Head of caudate nucleus (tissue), 42 donors: ENCODE measurements around the gene PIGU.
A peak's percentile ranks its signal among the peaks of the same experiment; 100 is the strongest.

Experiments used
- DNase-seq, 42 donors: peaks; one replicate each; pipeline versions ENCODE4 v3.0.0 to v3.0.0-alpha.2; 2020 to 2021; ENCODE audit warnings: mixed read lengths in 7 of 42
- intact Hi-C: fragments of 100-400 bp; cut with DNase I; formaldehyde crosslinking; loops from one replicate; pipeline ENCODE4 v1.15.0; 2022

PIGU gene

DNA sequence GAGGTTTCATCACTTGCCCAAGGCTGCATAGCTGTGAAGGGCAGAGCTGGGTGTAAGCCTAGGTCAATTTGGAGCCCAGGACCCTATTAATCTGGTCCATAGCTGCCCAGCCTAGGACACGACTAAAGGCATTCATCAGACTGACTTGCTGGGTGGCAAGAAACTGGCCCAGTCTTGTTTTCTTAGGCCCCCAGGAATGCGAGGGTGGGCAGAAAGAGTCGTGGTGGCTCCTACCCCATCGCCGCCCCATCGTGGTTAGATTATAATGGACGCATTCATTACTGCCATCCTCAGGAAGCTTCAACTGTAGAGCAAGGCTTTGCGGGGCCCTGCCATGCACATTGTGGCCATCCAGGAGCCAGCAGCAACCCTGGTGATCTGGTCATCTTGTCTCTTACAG lies 144.6 kb downstream of the PIGU start:
- intact Hi-C loops = no loop called here
- DNase-seq = peak in 7 of 42 donors; percentile 10 to 43 (median 25)

DNA sequence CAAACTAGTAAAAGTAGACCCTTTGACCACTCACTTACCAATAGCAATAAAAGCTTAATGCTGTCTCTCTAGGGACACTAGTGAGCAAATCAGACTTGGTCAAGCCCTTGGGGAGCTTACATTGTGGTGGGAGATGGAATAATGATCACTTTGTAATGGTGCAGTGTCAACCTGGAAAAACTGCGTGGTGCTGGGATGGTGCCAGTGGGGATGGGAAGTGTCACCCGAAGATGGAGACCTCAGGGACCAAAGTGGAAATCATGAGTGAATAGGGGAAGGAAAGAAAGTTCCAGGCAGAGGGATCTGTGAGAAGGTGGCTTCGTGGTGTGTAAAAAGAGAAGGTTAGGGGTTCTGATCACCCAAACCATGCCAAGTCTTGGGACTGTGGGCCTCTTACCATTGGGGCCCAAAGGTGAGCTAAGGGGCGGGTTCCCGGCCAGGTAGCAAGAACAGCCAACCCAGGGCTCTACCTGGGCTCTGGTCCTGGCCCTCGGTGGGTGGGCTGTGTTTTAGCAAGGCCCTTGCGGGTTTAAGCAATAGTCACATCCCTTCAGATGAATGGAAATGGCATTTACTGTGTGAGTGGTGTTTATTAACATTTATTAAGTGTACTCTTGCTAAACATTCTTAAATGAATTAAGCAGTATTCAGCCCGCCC lies 145.2 kb downstream of the PIGU start:
- DNase-seq = peak in 7 of 42 donors; percentile 2 to 29 (median 12)
- intact Hi-C loops = no loop called here

DNA sequence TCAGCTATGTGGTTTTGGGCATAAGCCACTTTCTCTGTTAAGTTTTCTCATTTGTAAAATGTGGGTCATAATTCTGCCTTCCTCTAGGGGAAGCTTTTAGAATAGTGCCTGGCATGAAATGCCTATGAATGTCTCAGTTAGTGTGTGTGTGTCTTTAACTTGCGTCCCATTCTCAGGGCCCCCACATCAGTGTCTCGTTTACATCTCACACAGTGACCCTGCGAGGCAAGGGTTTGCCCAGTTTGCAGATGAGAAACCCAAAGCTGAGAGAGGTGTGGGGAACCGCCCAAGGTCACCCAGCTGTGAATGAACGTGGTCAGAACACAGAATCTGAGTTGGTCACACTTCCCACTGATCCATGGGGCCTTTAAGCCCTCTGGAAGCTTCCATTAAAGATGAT lies 146.6 kb downstream of the PIGU start:
- intact Hi-C loops = no loop called here
- peak in 7 of 42 donors; percentile 1 to 28 (median 11) for DNase-seq

DNA sequence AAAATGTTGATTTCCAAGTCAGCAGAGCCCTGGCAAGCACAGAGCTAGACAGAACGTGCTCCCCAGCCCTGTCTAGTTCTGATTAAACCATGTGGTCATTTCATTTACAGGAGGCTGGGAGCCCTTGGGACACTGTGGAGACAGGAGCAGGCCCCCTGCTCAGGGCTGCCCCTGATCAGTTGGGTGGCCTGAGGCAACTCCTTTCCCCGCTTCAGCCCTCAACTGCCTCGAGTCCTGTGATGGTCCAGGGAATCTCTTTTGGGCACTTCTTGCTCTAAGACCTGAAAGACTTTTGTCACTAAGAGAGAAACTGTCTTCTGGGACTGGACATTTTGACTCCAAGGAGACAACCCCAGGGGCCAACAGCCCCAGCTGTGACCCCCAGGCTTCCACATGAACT lies 147.2 kb downstream of the PIGU start:
- intact Hi-C loops = no loop called here
- DNase-seq = peak in 7 of 42 donors; percentile 2 to 32 (median 15)

DNA sequence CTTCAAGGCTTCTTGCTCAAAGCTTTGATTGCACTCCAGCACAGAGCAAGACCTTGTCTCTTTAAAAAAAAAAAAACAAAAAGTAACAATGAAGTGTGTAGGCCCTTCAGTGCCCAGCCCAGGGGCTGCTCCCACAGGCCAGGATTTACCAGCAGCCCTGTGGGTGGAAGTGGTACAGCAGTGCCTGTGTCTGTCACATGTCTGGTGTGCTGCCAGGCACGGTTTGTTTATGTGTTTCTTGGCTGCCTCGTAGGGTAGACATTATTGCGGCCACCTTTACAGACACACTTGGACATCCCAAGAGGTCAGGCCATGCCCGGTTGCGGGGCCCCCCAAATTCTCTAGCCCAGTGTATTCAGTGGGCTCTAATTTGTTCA lies 148.0 kb downstream of the PIGU start:
- DNase-seq = peak in 35 of 42 donors; percentile 39 to 85 (median 63)

DNA sequence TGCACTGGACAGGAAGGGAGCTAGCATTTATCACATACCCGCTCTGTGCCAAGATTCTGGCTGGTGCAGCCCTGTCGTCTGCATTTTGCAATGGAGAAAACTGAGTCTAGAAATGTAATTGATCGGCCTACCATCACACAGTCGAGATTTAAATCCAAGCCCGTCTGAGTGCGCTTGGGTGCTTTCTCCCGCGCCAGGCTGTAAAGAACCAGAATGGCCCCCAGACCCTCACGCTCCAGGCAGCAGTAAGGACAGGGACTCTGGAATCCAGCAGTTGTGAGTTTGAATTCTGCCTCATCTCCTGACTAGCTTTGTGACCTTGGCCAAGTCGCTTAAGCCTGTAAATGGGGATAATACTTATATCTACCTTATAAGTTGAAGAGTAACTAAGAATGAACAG lies 149.9 kb downstream of the PIGU start:
- DNase-seq = peak in 5 of 42 donors; percentile 7 to 33 (median 13)
- intact Hi-C loops = no loop called here

More for the DNA sequence above, 148.0 kb downstream of the PIGU start:
- intact Hi-C loops = no loop called here

DNA sequence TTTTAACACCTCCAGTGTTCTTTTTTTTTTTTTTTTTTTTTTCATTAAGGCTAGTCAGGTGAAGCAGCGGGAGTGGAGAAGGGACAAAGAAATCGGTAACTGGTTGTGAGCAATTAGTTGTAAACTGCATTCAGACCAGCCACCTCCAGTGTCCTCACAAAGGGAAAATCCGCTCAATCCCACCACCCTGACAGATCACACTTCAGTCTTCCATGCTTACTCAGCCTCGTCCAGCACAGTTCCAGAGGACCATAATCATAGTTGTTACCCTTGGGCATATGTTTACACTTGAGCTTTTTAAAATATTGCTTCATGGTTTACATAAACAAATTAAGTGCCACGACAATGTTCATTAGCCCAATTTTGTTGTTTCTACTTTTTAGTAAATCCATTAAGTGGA lies 150.4 kb downstream of the PIGU start:
- intact Hi-C loops = no loop called here
- peak in 3 of 42 donors; percentile 10 to 35 (median 11) for DNase-seq

DNA sequence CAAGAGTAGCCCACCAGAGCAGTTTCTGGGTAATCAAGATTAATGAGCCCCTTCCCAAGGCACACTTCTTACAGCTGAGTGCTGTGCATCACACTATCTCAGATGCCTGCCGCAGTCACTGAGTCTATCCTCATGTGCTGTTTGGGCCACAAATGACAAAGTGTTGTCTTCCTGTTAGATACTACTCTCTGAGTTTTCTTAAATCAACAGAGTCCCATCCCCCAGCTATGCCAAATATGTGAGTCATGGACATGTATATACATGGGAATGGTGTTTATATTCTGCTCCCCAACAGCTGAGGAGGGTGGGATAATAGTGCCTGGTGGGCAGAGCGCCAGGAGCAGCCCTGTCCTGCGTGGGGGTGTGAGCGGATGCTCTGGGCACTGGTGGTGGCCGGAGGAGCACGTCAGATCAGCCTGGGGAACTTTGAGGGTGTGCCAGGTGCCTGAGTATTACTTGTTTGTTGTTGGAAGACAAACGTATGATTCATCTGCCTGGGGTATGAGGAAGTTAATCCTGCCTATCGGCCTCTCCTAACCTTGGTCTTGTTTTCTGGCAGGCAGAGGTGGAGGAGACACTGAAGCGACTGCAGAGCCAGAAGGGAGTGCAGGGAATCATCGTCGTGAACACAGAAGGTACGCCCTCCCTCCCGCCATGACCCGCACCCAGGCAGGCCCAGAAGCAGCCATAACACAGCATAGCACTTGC lies 151.0 kb downstream of the PIGU start:
- intact Hi-C loops = no loop called here
- DNase-seq = peak in 27 of 42 donors; percentile 16 to 74 (median 49)

DNA sequence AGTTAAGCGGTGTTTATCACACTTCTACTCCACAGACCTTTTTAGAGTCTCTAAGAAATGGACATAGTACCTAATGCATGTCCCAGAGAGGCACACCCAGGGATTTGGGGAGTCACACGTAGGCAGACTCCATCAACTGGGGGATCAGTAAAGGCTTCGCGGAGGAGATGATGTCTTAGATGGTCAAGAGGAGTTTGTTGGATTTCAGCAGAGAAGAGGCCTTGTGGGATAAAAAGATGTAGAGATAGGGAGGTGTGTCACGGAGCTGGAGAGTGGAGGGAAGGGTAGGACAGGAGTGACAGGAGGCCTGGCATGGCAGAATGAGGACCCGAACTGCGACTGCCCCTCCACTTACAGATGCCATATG lies 151.6 kb downstream of the PIGU start:
- peak in 2 of 42 donors; percentile 24 to 39 for DNase-seq
- intact Hi-C loops = no loop called here

DNA sequence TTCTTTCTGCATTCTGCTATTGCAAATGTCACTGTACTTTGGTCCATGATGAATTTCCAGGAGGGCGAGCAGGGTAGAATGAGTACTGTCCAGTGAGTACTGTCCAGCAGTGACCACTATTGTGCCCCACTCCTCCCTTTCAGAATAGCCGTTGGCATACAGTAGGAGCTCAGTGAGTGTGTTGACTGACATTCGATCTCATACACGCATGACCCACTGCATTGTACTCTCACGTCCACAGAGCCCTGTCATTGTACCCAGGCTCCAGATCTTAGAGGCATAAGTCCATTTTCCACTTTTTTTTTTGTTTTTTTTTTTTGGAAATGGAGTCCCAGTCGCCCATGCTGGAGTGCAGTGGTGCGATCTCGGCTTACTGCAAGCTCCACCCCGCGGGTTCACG lies 152.5 kb downstream of the PIGU start:
- intact Hi-C loops = no loop called here
- DNase-seq = peak in 6 of 42 donors; percentile 17 to 57 (median 40)

DNA sequence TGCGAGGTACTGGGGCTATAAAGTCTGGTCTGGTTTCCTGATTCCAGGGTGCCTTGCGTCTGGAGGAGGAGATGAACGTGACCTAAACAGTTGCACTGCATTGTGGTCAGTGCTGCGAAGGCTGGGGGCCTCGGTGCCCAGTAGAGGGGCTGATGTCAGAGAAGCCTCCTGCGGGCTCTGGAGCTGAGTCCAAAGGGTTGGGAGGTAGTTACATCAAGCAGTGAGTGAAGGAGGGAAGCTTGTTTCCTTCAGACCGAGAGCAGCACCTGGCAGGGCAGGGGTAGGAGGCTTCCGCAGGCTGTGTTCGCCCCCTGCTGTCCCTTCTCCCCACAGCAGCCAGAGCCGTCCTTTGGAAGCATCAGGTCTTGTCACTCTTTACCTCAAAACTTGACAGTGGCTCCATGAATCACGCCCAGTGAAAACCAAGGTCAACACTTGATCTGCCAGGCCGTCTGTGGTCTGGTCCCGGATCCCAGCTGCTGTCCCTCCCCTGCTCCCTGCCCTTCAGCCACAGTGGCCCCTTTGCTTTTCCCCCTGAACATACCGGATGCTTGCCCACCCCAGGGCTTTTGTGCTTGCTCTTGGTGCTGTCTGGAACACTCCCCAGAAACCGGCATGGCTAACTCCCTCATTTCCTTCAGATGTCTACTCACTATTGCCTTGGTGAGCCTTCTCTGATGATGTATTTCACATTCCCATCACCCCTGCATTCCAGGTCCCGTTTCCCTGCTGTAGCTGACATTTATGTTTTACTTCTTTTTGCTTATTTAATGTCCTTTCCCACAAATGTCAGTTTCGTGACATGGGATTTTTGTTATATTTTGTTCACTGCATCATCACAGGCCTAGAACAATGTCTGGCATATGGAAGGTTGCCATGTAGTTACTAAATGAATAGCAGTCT lies 153.7 kb downstream of the PIGU start:
- intact Hi-C loops = no loop called here

DNA sequence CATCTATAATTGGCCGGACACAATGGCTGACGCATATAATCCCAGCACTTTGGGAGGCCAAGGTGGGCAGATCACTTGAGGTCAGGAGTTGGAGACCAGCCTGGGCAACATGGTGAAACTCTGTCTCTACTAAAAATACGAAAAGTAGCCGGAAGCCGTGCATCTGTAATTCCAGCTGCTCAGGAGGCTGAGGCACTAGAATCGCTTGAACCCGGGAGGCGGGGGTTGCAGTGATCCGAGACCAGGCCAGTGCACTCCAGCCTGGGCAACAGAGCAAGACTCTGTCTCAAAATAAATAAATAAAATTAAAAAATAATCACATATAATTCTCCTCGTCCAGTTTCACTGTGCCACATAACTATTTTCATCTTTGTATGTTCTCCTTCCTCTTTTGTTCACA lies 157.1 kb downstream of the PIGU start:
- intact Hi-C loops = loop anchor here (10.0 kb wide), 1 partner anchor 205 kb away; no protein-coding TSS in a partner anchor
- DNase-seq = peak in 1 of 42 donors; percentile 35

More for the DNA sequence above, 153.7 kb downstream of the PIGU start:
- peak in 38 of 42 donors; percentile 43 to 87 (median 62) for DNase-seq

DNA sequence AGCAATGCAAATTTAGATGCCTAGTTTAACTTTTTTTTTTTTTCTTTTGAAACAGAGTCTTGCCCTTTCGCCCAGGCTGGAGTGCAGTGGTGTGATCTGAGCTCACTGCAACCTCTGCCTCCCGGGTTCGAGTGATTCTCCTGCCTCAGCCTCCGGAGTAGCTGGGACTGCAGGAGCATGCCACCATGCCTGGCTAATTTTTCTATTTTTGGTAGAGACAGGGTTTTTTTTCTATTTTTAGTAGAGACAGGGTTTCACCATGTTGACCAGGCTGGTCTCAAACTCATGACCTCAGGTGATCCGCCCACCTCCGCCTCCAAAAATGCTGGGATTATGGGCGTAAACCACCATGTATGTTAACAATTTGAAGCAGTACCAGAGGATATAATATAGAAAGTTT lies 158.0 kb downstream of the PIGU start:
- peak in 1 of 42 donors; percentile 33 for DNase-seq
- intact Hi-C loops = loop anchor here (10.0 kb wide), 1 partner anchor 204 kb away; no protein-coding TSS in a partner anchor

DNA sequence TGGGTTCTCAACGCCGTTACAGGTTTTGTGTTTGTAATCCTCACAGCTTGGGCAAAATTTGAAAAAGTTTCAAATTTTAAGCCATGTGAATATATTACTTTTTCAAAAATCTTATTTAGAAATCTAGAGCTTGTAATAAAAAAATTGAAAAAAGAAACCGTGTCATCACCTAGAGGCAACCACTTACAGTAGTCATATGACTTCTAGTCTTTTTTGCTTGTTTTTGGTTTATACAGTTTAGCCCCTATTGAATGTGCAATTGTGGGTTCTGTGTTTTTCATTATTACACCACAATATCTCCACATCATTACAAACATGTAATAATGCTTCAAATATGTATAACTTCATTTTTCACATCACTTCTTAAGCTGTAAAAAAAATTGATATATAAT lies 159.8 kb downstream of the PIGU start:
- intact Hi-C loops = loop anchor here (10.0 kb wide), 1 partner anchor 202 kb away; no protein-coding TSS in a partner anchor
- DNase-seq = no peak

DNA sequence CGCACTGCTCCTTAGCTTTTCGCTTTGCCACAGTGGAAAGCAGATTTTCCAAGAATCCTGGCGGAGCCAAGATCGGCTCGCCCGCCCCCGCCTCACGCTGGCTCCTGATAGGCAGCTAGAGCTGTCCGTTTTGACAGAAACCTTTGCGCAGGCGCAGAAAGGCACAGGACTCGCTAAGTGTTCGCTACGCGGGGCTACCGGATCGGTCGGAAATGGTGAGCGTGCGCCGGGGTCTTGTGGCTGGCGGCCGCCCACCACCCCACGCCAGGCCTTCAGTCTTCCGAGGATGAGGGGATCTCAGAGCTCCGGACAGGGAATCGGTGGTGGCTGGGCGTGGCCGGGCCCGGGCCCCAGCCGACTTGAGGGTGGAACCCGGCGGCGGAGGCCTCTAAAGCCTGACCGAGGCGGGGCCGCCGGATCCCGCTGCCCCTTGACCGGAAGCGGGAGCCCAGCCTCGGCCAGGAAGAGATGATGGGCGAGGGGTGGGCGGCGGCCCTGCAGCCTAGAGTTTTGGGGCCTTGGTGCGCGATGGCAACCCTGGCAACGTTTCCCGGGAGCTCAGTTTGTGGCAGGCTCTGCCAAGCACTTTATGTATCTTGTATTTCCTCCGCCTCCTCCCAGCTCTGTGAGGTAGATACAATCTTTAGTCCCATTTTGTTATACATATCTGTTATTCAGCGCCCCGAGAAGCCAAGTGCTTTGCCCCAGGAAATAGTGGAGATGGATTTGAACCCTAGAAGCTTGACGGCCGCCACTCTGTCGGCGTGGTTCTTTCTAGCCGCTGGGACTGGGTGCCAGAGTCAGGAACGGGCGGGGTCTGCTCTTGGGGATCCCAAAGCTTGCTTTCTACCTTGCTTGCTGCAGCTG lies 160.4 kb downstream of the PIGU start, which contains the start of gene DYNLRB1:
Gene DYNLRB1 (plus strand): TSS at position 176 of the 867 bp plus-strand sequence. CDS start 37 bp downstream, at position 213.
- DNase-seq = peak; percentile 94 to 99 (median 97)
- intact Hi-C loops = loop anchor here (10.0 kb wide), 1 partner anchor 202 kb away; no protein-coding TSS in a partner anchor

DNA sequence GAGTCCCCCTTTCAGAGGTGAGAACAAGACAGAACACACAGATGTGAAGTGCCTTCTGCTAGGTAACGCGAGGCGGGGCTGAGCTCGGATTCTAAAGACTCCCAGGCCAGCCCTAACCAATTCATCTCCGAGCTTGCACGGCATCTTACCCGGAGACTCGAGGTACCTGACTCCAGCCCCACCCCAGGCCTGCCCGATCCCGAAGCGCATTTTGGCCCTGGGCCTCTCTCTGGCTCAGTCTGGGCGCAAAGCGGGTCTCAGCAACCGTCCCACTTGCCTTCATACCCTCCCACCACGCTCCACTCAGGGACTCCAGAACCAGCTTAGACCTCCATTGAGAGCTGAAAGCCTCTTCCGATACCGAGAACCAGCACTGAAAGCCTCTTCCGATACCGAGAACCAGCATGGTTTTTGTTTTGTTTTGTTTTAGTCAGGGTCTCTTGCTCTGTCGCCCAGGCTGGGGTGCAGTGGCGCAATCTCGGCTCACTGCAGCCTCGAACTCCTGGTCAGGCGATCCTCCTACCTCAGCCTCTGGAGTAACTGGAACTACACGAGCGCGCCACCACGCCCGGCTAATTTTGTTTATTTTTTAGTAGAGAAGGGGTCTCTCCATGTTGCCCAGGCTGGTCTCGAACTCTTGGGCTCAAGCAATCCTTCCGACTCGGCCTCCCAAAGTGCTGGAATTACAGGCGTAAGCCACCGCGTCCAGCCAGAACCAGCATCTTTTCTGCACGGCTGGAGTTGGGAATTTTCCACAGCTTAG lies 161.2 kb downstream of the PIGU start:
- intact Hi-C loops = loop anchor here (10.0 kb wide), 1 partner anchor 201 kb away; no protein-coding TSS in a partner anchor
- DNase-seq = peak in 41 of 42 donors; percentile 48 to 92 (median 76)

DNA sequence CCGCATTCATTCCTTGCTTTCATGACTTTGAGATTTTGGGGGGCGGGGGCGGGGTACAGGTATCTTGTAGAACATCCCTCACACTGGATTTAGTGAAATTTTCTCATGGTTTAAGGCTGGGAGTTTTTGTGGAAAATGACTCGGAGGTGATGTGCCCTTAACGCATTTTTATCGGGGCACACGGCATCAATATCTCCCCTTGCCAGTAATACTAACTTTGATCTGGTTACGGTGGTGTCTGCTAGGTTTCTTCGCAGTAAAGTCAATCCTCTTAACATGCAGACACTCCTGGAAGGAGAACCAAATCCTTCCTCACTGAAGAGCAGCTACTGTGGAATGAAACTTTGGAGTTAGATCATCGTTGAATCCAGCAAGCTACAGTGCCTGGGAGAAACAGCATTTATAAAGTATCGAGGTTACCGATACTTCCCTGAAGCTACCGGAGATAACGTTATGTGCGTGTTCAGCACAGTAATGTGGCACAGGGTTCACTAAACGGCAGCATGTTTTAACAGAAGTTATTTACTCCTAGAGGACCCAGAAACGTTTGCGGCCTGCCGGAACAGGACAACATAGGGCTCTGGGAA lies 161.9 kb downstream of the PIGU start:
- peak in 1 of 42 donors; percentile 23 for DNase-seq
- intact Hi-C loops = loop anchor here (10.0 kb wide), 1 partner anchor 200 kb away; no protein-coding TSS in a partner anchor
